Measurements from ENCODE around the gene SHISAL2B.

DNA sequence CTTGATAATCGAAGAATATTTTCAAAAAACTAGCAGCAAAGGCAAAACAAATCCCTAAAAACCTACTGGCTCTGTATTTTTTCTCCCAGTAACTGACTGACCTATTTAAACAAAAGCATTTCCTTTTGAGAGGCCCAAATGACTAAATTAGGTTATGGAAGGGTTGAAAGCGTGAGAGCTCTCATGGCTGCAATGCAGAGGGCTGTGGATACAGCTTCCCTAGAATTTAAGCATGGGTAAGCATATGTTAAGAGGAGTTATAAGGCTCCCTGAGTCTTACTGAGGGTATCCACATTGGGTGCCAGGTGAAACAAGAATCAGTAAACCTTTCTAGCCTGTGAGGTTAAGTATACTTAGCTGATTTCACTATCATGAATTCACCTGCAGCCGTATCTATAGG, 32.3 kb downstream of the SHISAL2B start:
- TF ChIP-seq, protein P1, sequence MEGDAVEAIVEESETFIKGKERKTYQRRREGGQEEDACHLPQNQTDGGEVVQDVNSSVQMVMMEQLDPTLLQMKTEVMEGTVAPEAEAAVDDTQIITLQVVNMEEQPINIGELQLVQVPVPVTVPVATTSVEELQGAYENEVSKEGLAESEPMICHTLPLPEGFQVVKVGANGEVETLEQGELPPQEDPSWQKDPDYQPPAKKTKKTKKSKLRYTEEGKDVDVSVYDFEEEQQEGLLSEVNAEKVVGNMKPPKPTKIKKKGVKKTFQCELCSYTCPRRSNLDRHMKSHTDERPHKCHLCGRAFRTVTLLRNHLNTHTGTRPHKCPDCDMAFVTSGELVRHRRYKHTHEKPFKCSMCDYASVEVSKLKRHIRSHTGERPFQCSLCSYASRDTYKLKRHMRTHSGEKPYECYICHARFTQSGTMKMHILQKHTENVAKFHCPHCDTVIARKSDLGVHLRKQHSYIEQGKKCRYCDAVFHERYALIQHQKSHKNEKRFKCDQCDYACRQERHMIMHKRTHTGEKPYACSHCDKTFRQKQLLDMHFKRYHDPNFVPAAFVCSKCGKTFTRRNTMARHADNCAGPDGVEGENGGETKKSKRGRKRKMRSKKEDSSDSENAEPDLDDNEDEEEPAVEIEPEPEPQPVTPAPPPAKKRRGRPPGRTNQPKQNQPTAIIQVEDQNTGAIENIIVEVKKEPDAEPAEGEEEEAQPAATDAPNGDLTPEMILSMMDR (IDR thresholded peaks at IDR 0.05) = no peak
- no peak for TF ChIP-seq EZH2 (IDR thresholded peaks at IDR 0.05; ENCODE audit: borderline replicate concordance, insufficient read depth, low read depth, low read length, poor library complexity, severe bottlenecking)

All from B cell (primary cell).